GM21717 (cell line): ENCODE measurements around the gene RALGPS1.

ENCODE experiments used
- ATAC-seq: cut with Tn5 transposase; IDR thresholded peaks from one replicate; pipeline ENCODE4 v1.9.1; 2021; ENCODE audit warnings: mild to moderate bottlenecking, moderate library complexity; ENCODE audit not compliant: unreplicated experiment

Gene RALGPS1

DNA sequence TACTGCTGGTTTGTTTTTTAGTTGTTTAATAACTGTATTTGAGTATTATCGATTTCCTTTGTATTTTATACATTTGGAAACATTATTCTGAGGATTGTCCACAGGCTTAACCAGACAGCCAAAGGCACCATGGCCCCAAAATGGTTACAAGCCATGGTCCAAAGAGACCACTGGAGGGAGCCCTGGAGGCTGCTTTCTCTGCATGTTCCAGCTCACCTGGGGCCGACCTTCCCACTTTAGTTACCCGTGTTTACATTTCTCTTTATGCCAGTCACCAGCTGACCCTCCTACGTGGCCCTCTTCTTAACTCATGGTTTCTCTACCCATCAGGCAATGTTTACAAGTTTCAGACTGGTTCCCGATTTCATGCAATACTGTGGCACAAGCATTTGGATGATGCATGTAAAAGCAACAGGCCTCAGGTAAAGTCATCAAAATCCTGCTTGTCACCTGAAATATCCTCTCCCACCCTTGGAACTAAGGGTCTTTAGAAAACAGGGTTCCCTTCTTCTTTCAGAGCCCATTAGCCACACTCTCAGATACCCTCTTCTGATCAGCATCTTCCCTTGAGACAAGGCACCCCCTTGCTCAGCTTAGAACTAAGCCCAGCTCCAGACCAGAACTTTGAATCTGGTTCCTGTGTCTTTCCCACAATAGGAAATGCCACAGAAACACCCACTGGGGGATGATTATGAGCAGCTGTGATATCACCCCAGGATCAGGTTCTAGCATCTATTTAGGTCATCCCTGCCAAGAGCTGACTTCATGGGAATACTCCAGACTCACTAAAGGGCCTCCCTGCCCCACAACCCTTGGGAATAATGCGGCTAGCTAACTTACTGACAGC, 300.1 kb downstream of the RALGPS1 start:
- no peak for ATAC-seq

DNA sequence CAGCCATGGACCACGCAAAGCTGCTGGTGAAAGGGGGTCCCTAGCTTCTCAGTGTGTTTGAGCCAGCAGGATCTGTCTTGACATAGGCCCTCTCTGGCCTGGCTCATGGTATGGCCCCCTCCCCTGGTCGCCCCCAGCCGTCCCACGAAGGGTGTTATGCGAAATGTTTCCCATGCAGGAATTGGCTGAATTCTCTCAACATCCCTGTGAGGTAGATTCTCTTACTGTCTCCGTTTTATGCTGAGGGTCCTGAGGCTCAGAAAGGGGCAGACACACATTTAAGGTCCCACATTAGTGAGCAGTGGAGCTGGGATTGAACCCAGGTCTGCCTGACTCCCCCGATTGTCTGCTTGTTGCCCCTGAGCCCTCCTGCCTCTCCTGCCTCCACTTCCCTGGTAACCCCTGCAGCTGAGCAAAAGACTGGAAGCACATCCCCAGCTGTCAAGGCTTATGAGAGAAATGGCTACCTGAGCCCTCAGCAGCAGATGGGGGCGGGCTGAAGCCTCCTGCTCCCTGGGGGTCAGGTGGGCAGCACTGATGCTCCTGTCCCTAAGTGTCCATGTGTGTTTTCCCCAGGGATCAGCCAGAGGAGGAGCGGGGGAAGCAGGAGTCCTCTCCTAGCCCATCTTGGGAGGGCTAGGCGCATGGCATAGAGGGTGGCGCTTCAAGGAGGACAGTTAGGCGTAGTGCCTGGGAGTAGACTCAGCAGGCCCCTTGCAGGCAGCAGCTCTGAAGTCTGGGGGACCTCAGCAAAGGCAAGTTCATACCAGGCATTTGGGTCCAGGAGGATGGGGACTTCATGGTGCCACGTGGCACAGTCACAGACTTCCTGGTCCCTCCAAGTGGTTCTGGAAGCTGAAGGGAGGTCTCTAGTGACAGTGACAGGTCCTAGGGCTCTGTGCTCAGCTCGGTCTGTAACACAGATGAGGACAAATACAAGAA, 301.0 kb downstream of the RALGPS1 start:
- ATAC-seq: no peak

DNA sequence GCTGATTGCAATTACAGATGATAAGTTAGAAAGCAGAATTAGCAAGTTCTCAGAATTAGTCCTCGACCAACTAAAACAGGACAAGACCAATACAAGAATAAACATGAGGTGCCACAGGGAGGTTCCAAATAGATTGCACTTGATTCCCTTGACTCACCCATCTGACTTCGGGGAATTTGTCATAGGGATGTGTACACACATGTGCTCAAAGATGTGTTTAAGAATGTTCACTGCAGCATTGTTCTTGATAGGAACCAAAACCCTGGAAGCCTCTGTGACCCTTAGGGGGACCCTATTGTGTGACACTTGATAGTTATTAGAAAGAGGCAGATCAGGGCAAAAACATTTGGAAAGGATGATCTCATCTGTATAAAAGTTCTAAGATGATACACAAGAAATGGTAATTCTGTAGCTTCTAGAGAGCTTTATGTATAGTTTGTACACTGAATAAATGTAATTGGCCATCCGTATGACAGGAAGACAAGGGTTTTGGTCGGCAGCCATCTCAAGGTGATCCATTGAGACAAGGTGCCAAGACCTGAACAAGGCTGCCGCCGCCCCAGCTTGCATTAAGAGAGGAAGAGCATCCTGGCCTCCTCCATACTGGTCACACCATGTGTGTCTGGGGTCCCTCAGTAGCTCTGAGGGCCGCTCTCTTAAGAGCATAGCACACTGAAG, 301.8 kb downstream of the RALGPS1 start:
- ATAC-seq: no peak

DNA sequence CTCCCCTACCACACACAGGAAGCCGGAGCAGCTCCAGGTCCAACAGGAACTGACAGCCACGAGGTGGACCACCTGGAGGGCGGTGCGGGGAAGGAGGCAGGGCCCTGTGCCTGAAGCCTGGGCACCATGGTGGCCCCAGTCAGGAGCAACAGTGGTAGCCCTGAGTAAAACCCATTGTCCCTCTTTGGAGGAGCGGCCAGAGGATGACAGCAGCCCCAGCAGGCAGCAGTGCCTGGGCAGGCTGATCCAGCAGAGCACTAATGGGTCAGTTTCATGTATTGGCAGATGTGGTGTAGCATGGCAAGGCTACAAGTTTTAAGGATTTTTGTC, 302.3 kb downstream of the RALGPS1 start:
- no peak for ATAC-seq

DNA sequence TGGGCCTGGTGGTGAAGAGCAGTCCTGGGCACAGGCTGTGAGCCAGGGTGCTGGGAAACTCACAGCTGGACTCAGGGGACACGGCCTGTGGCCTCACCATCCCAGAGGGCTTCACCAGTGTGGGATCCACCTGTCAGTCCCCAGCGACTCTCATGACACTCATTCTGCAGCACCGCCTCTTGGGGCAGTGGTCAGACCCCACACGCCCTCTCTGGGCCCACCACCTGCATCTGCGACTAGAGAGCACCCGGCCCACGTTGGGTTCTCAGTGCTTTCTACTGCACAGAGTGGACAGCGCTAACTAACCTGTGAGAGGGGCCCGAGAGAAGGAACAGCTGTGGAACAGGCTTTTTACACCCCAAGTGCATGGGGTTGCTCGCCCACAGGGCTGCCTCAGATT, 304.2 kb downstream of the RALGPS1 start:
- ATAC-seq: no peak

DNA sequence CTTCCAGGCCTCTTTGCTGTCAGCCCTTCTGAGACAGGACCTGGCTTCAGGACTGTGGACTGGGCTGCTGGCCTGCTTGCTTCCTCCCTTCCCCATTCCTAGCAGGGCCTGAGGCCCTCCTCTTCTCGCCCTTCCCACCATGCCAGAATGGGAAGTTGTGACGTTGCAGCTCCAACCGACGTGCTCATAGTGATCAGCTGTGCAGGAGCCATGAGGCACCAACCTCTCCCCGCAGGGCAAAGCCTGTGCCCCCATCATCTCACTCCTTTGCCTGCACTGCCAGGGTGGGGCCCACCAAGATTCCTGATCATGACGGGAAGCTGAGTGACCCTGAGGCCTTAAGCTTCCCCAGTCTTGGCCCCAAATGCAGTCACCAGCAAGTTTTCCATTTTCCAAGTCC, 304.9 kb downstream of the RALGPS1 start:
- no peak for ATAC-seq

DNA sequence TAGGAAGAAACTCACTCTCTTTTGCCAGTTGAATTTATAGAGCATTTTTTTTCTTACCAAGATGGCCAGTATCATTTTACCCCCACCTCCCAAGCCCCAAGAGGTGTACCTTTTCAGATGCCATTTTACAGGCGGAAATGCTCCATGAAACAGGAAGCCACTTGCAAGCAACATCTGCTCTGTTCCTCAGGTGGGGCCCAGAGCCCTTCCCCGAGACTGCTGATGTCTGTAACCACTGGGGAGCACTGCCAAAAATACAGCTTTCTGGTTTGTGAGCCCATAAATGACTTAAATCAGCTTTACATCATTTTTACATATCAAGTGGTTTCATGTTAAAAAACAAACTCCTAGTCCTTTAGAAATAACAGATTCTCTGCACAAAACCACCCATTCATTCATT, 307.1 kb downstream of the RALGPS1 start:
- ATAC-seq: no peak

DNA sequence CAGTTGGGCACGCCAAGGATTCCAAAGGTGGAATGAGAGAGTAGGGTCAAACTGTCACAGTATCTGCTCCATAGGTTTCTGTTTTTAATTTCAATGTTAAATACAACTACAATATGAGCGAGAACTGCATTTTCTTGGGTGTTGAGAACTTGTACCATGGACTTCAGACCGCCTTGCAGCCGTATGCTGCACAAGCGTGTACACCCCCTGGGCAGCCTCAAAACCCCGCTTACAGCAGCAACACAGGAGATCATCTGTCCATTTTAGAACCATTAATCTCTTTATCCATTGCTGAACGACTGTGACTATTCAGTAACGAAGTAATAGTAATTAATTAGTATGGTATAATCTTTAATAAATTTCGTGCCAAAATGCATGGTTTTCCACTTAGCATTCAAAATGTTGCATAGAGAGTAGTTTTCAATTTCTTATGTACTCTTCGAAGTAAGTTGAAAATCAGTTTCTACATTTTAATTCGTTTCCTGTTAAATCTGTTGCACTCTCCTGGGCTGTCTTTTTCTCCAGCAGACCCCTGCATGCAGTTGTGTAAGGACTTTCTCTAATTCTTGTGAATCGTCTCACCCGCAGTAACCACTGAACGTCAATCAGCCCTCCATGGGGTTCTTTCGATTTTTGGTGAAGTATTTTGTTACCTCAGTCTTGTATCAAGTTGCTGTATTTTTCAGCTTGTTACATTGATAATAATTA, 308.0 kb downstream of the RALGPS1 start:
- no peak for ATAC-seq

DNA sequence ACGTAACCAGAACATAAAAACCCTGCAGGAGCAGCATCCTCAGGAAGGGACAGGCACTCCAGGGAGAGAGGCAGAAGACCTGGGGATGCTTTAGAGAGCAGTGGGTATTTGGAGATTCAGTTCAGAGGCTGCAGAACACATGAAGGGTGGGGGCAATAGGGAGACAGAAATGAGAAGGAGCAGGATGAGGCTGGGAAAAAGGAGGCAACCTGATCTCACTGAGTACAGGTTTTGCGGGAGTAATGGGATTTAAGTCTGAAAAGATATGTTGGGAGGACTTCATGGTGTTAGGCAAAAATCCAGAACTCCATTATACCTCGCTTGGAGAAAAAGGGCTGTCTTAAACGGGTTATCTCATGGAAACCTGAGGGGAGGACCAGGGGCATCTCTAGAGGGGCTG, 308.7 kb downstream of the RALGPS1 start:
- ATAC-seq: no peak

DNA sequence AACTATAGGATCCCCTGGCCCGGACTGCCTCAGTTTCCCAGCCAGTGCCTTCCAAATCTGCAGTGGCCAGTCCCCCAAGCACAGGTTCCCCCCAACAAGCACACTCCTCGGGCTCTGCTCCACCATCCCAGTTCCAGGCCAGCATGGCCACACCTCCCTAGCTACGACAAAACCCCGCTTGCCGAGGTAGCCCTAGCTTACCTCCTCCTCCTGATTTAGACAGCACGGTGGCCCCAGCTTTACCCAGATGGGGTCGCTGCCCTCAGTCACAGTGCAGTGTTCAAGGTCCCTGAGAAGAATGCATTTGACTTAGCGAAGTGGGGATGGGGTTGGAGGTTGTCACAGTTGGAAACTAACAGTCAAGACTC, 309.2 kb downstream of the RALGPS1 start:
- no peak for ATAC-seq

DNA sequence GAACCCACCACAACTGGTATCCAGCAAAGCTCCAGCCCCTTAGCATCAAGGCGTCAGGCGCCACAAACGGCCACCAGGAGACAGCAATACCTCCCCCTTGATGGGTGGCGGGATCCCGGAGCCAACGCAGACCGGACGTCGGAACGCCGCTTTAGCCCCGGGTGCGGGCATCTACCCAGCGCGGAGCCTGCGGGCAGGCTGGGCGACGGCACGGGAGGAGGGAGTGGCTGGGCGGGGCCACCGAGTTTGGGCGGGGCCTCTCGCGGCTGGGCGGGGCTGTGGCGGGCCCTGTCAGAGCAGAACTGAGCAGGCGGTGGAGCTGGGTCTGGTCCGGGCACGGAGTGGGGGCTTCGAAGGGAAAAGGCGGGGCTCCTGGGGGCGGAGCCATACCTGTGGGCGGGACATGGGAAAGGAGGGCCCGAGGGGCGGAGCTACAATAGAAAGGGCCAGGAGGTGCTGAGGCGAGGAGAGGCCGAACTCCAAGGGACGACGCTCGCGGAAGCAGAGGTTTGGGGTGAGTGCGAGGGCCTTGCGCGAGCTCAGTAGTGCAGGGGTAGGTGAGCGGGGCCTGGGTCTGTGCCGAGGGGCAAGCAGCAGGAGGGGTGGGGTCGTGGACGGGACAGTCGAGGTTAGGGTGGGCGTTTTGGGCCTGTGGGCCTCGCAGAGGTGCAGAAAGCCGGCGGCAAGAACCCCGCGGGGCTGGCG, 309.7 kb downstream of the RALGPS1 start:
- peak; percentile 54 for ATAC-seq

DNA sequence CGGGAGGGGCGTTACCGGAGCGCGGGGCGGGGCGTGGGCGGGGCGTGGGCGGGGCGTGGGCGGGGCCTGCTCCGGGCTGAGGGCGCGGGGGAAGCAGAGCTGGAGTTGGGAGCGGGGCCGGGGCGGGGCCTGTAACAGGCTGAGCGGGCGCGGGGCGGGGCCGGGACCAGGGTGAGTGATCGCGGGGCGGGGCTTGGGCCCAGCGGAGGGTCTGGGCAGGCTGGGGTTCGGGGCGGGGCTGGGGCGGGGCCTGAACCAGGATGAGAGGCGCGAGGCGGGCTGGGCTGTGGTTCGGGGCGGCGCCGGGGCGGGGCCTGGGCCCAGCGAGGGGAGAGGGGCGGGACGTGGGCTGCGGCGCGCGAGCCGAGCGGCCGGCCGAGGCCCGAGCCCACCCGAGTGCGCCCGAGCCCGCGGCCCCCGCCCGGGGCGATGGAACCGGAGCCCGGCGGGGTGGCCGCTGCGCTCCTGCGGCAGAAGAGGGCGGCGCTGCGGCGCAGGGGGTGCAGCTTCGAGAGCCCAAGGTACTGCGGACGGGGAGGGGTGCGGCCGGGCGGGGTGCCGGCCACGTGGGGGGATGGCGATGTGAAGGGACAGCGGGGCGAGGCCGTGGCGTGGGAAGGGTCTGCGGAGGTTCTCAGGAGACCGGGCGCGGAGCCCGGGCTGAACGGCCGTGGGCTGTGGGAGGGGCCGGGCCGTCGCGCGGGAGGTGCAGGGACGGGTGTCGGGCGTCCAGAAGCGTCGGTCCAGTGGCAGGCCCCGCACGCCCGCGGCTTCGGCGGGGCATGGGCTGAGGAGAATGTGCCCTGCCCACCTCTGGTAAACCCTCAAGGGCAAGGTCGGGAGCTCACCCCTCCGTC, 310.5 kb downstream of the RALGPS1 start:
- ATAC-seq: peak; percentile 32

DNA sequence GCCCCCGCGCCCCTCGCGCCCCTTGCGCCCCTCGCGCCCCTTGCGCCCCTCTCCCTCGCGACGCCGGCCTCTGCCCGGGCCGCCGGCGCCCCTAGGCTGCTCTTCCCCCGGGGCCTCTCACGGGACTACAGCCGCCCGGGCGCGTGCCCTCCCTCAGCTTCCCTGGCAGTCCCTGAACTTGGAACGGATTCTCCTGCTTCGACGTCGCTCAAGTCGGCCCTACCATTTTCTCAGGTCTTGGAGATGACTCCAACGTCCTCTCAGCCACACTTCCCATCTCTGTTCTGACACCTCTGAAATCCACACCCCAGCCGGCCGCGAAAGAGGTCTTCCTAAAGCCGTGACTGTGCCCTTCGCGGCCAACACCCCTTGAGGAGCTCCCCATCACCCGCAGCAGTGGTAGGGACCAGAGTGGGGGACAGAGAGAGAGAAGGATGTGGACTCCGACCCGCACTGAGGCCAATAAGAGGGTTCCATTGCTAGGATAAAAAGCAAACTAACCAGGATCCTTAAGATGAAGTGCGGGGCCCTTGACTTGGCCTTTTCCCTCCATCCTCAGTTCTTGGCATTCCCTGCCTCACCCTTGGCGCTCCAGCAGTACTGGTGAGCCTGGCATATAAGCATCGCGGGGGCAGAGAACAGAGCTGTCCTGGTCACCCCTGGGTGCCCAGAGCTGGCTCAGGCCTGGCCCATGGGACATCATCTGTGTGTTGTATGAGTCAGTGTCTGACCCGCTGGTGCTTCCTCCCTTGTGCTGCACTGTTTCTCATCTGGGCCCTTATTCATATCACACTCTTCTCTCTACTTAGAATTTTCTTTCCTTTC, 311.4 kb downstream of the RALGPS1 start:
- no peak for ATAC-seq

DNA sequence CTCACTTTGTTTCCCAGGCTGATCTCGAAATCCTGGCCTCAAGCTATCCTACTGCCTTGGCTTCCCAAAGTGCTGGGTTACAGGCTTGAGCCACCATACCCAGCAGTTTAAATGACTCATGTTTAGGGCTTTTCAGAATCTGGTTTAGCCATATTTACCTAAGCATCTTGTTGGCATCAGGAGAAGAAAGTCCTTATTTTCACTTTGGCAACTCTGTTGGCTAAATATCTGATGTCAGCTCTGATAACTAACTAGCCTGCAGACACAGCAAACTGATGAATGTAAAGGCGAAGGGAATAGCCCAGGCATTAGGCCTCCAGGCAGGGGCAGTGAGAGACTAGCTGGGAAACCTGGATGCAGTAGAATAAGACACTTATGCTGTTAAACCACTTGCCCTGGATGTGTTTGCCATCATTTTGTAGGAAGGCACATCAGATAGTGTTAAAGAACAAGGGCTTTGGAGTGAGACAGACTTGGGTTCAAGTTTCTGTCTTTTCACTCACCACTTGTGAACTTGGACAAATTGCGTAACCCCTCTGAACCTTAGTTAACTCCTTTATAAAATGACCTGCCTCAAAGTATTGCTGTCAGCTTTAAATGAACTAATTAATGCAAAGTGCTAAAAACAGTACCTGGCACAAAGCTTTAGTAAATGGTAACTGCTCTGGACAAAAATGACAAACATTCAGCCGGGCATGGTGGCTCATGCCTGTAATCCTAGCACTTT, 315.3 kb downstream of the RALGPS1 start:
- ATAC-seq: no peak

DNA sequence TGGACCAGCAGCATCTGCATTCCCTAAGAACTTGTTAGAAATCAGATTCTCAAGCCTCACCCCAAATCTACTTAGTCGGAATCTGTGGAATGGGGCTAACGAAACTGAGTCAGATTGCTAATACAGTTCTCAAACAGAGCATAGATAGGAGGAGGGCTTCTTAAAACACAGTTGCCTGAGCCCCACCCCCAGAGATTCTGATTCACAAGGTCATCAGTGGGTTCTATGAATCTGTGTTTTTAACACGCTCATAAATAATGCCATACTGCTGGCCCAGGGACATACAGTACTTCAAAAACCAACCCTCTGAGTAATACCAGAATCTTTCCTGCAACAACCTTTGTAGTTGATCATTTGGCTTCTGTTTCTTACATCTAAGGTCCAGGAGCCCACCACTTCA, 317.1 kb downstream of the RALGPS1 start:
- ATAC-seq: no peak

DNA sequence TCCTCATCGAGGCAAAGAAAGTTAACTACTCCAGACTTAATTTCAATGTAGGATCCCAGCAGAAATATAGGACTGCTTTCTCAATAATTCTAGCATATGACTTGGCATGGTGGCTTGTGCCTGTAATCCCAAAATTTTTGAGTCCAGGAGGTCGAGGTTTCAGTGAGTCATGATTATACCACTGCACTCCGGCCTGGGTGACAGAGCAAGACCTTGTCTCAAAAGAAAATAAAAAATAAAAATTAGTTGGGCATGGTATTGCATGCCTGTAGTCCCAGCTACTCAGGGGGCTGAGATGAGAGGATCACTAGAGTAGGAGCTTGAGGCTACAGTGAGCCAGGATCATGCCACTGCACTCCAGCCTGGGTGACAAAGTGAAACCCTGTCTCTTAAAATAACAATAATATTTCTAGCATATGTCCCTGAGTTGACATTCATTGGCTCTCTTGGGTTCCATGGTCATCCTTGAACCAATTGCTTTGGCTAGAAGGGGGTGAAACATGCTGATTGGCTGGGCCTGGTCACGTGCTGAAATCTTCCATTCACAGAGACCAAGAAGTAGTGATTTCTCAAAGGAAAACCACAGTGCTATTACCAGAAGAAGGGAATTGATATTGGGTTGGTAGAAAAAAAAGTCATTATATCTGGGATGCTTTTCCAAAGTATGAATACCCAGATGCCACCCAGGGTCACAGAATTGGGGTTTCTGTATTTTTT, 318.4 kb downstream of the RALGPS1 start:
- no peak for ATAC-seq

DNA sequence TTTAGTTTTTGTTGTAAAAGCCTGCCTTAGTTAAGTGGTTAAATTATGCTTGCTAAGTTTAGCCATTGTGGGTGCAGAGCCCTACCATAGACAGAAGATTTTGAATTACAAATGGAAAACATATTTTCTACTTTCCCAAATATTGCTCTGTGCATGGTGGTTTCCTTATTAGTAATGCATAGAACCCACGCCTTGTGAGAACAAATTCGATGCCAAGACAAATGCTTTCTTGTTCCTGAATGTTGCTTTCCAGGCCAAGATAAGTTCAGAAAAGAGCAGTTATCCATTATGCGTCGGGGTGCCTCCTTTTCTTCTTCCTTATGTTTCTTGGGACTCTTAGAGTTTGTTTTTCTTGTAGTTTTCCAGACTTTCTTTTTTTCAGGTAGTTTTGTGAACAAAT, 319.0 kb downstream of the RALGPS1 start:
- ATAC-seq: no peak
